ENCODE measurements around the gene AKR1B15.
"Not testable (repeated sequence)": the region's sequence is repeated elsewhere in the genome, so short reads cannot be mapped to it uniquely, and the experiment has no call there.

The AKR1B15 gene

GRCh38 chr7:134534633-134535032 lies 14.3 kb upstream of the AKR1B15 start:
- no peaks in the 10 kb centered on the region for H3K9me3 ChIP-seq (ENCODE audit: severe bottlenecking)
- no peak for TF ChIP-seq CTCF (IDR thresholded peaks at IDR 0.05; ENCODE audit: low read depth, low read length)
- no peaks in the 10 kb centered on the region for H3K27me3 ChIP-seq (ENCODE audit: insufficient read depth, low read depth, severe bottlenecking)
- no peak for DNase-seq
- no peak overlapping the region for H3K27ac ChIP-seq
- no peak overlapping the region for H3K4me3 ChIP-seq (ENCODE audit: low read depth, low read length)
- H3K36me3 ChIP-seq = no peaks in the 10 kb centered on the region

- no peak for TF ChIP-seq CTCF (IDR thresholded peaks at IDR 0.05; ENCODE audit: low read depth, low read length)
- no peaks in the 10 kb centered on the region for H3K27me3 ChIP-seq (ENCODE audit: insufficient read depth, low read depth, severe bottlenecking)
- no peak overlapping the region for H3K27ac ChIP-seq
- no peak for DNase-seq
- H3K36me3 ChIP-seq = no peaks in the 10 kb centered on the region
- H3K4me3 ChIP-seq (ENCODE audit: low read depth, low read length) = no peak overlapping the region
- H3K9me3 ChIP-seq (ENCODE audit: severe bottlenecking) = no peaks in the 10 kb centered on the region
These were observed 13.5 kb upstream of the AKR1B15 start for GRCh38 chr7:134535272-134535918.

GRCh38 chr7:134535919-134536299 lies 13.0 kb upstream of the AKR1B15 start:
- Histone ChIP-seq H3K36me3 (no peaks in the 10 kb centered on the region), H3K27me3 (ENCODE audit: insufficient read depth, low read depth, severe bottlenecking) (no peaks in the 10 kb centered on the region), H3K4me3 (ENCODE audit: low read depth, low read length) (no peak overlapping the region), H3K27ac (no peak overlapping the region), H3K9me3 (ENCODE audit: severe bottlenecking) (no peaks in the 10 kb centered on the region)
- TF ChIP-seq CTCF (IDR thresholded peaks at IDR 0.05; ENCODE audit: low read depth, low read length) = no peak
- DNase-seq = no peak

GRCh38 chr7:134536558-134536957 lies 12.4 kb upstream of the AKR1B15 start:
- H3K27ac ChIP-seq; H3K27me3 ChIP-seq (ENCODE audit: insufficient read depth, low read depth, severe bottlenecking); H3K9me3 ChIP-seq (ENCODE audit: severe bottlenecking); H3K36me3 ChIP-seq; DNase-seq; H3K4me3 ChIP-seq (ENCODE audit: low read depth, low read length): not testable (repeated sequence)

GRCh38 chr7:134537273-134537781 lies 11.6 kb upstream of the AKR1B15 start:
- not testable (repeated sequence) for DNase-seq

GRCh38 chr7:134539380-134540004 lies 9.4 kb upstream of the AKR1B15 start:
- no peak overlapping the region for H3K27ac ChIP-seq
- TF ChIP-seq CTCF (IDR thresholded peaks at IDR 0.05; ENCODE audit: low read depth, low read length) = no peak
- no peaks in the 10 kb centered on the region for H3K27me3 ChIP-seq (ENCODE audit: insufficient read depth, low read depth, severe bottlenecking)
- no peaks in the 10 kb centered on the region for H3K9me3 ChIP-seq (ENCODE audit: severe bottlenecking)
- no peak for DNase-seq
- no peaks in the 10 kb centered on the region for H3K36me3 ChIP-seq
- no peak overlapping the region for H3K4me3 ChIP-seq (ENCODE audit: low read depth, low read length)

More at GRCh38 chr7:134537273-134537781, 11.6 kb upstream of the AKR1B15 start:
- not testable (repeated sequence) for H3K9me3 ChIP-seq (ENCODE audit: severe bottlenecking); H3K27ac ChIP-seq; H3K36me3 ChIP-seq; H3K27me3 ChIP-seq (ENCODE audit: insufficient read depth, low read depth, severe bottlenecking); H3K4me3 ChIP-seq (ENCODE audit: low read depth, low read length)

GRCh38 chr7:134541501-134542194 lies 7.3 kb upstream of the AKR1B15 start:
- H3K4me3 ChIP-seq (ENCODE audit: low read depth, low read length); H3K36me3 ChIP-seq; H3K9me3 ChIP-seq (ENCODE audit: severe bottlenecking); H3K27ac ChIP-seq; H3K27me3 ChIP-seq (ENCODE audit: insufficient read depth, low read depth, severe bottlenecking); DNase-seq: not testable (repeated sequence)

Measured in WERI-Rb-1 (cell line).